GM23338 (cell line): ENCODE data around the gene PRKAR1B. TPM values are rescaled to one million over a fixed set of nuclear protein-coding genes. Genes with fewer than 3 reads are reported as not detected.

Experiments
- ATAC-seq: fragments of 200-7000 bp; cut with Tn5 transposase; 3 replicates; pipeline ENCODE4 v1.9.1; 2020
- DNase-seq: peaks from one replicate; pipeline ENCODE4 v3.0.0-alpha.2; 2015; ENCODE audit warnings: low spot score
- H2AFZ ChIP-seq: fragments of 200-600 bp; sonication (generic); 2 replicates; pipeline ENCODE4 v1.8.0; 2016; ENCODE audit warnings: antibody characterized with exemption, mild to moderate bottlenecking, moderate library complexity
- H3F3A ChIP-seq: fragments of 200-600 bp; sonication (generic); replicated peaks from 2 replicates; pipeline ENCODE4 v1.8.0; 2017; ENCODE audit warnings: antibody characterized with exemption, mixed run types, low read depth
- H3K27ac ChIP-seq: fragments of 200-600 bp; sonication (generic); 2 replicates; pipeline ENCODE4 v1.6.1; 2016; ENCODE audit warnings: low read depth
- H3K27me3 ChIP-seq: fragments of 200-600 bp; sonication (generic); 2 replicates; pipeline ENCODE4 v1.8.0; 2016; ENCODE audit warnings: mild to moderate bottlenecking, mixed run types, moderate library complexity; ENCODE audit not compliant: insufficient read depth
- H3K36me3 ChIP-seq: fragments of 200-600 bp; sonication (generic); 2 replicates; pipeline ENCODE4 v1.8.0; 2016; ENCODE audit warnings: mild to moderate bottlenecking; ENCODE audit not compliant: insufficient read depth
- H3K4me1 ChIP-seq: fragments of 200-600 bp; sonication (generic); 2 replicates; pipeline ENCODE4 v1.8.0; 2016; ENCODE audit warnings: mild to moderate bottlenecking, moderate library complexity; ENCODE audit not compliant: insufficient read depth
- H3K4me2 ChIP-seq: fragments of 200-600 bp; sonication (generic); 2 replicates; pipeline ENCODE4 v1.7.1; 2017; ENCODE audit warnings: mixed run types
- H3K4me3 ChIP-seq: fragments of 200-600 bp; sonication (generic); 2 replicates; pipeline ENCODE4 v1.6.1; 2016; ENCODE audit warnings: mixed run types
- H3K79me2 ChIP-seq: fragments of 200-600 bp; sonication (generic); replicated peaks from 2 replicates; pipeline ENCODE4 v1.8.0; 2017; ENCODE audit warnings: mild to moderate bottlenecking; ENCODE audit not compliant: insufficient read depth
- H3K9me2 ChIP-seq: fragments of 200-600 bp; sonication (generic); 2 replicates; pipeline ENCODE4 v1.8.0; 2017; ENCODE audit not compliant: insufficient read depth
- H4K20me1 ChIP-seq: fragments of 200-600 bp; sonication (generic); replicated peaks from 2 replicates; pipeline ENCODE4 v1.8.0; 2017; ENCODE audit warnings: mild to moderate bottlenecking; ENCODE audit not compliant: insufficient read depth
- H3K27ac Mint-ChIP-seq: 2 replicates; pipeline ENCODE4 v1.8.0; 2020; ENCODE audit warnings: inconsistent platforms, mild to moderate bottlenecking, moderate library complexity, mixed read lengths
- H3K27me3 Mint-ChIP-seq: 3 replicates; pipeline ENCODE4 v1.8.0; 2022; ENCODE audit warnings: low read depth, mild to moderate bottlenecking, moderate library complexity, mixed read lengths, inconsistent platforms; ENCODE audit not compliant: insufficient read depth, poor library complexity
- H3K36me3 Mint-ChIP-seq: 3 replicates; pipeline ENCODE4 v1.8.0; 2021; ENCODE audit warnings: low read depth, mild to moderate bottlenecking, inconsistent platforms, moderate library complexity, mixed read lengths
- H3K4me1 Mint-ChIP-seq: 3 replicates; pipeline ENCODE4 v1.8.0; 2020; ENCODE audit warnings: mild to moderate bottlenecking, inconsistent platforms, mixed read lengths
- H3K4me3 Mint-ChIP-seq: 3 replicates; pipeline ENCODE4 v1.8.0; 2021; ENCODE audit warnings: moderate library complexity, mild to moderate bottlenecking, inconsistent platforms, mixed read lengths
- H3K9me3 Mint-ChIP-seq: 3 replicates; pipeline ENCODE4 v1.8.0; 2020; ENCODE audit warnings: moderate library complexity, mild to moderate bottlenecking, inconsistent platforms, mixed read lengths
- CREB1 ChIP-seq: fragments of 250-450 bp; sonication (Bioruptor Pico); IDR thresholded peaks from 2 replicates; pipeline ENCODE4 v1.5.0; 2020; ENCODE audit warnings: low read depth, mild to moderate bottlenecking, moderate library complexity
- EZH2 ChIP-seq: fragments of 200-600 bp; sonication (generic); IDR thresholded peaks from one replicate; pipeline ENCODE4 v1.8.0; 2017; ENCODE audit warnings: antibody characterized with exemption, mild to moderate bottlenecking, low read depth; ENCODE audit not compliant: unreplicated experiment
- EZH2phosphoT487 ChIP-seq: fragments of 200-600 bp; sonication (generic); IDR thresholded peaks from one replicate; pipeline ENCODE4 v1.8.1; 2018; ENCODE audit warnings: antibody characterized with exemption; ENCODE audit not compliant: unreplicated experiment
- JUNB ChIP-seq: IDR thresholded peaks from one replicate; pipeline ENCODE4 v1.6.1; 2016; ENCODE audit warnings: antibody characterized with exemption; ENCODE audit not compliant: unreplicated experiment
- STAT1 ChIP-seq: IDR thresholded peaks from one replicate; pipeline ENCODE4 v1.6.1; 2016; ENCODE audit warnings: antibody characterized with exemption; ENCODE audit not compliant: unreplicated experiment
- ZNF331 ChIP-seq: fragments of 250-450 bp; sonication (Bioruptor Pico); IDR thresholded peaks from 2 replicates; pipeline ENCODE4 v1.5.0; 2020; ENCODE audit warnings: low read depth, mild to moderate bottlenecking, moderate library complexity
- polyA plus RNA-seq: library from polyadenylated mRNA; unstranded; fragments of >200 nt; fragmentation: Nextera tagmentation; extraction: Ambion mirVana; gene quantifications from 2 replicates; pipeline ENCODE4 v1.2.1, GENCODE V29; 2016
- total RNA-seq: library from RNA; depleted of rRNA; stranded (reverse); fragments of >200 nt; shearing (Covaris generic); gene quantifications from 2 replicates; pipeline ENCODE4 v1.2.3, GENCODE V29; 2014
- TF ChIP-seq, protein P1 (sequence below): fragments of 250-450 bp; sonication (Bioruptor Pico); IDR thresholded peaks from 2 replicates; pipeline ENCODE4 v1.5.0; 2020; ENCODE audit warnings: mild to moderate bottlenecking, moderate library complexity

Gene PRKAR1B
- total and polyA plus RNA-seq, 2 experiments from 2014 or later, result 35.7 to 36.7 TPM

DNA sequence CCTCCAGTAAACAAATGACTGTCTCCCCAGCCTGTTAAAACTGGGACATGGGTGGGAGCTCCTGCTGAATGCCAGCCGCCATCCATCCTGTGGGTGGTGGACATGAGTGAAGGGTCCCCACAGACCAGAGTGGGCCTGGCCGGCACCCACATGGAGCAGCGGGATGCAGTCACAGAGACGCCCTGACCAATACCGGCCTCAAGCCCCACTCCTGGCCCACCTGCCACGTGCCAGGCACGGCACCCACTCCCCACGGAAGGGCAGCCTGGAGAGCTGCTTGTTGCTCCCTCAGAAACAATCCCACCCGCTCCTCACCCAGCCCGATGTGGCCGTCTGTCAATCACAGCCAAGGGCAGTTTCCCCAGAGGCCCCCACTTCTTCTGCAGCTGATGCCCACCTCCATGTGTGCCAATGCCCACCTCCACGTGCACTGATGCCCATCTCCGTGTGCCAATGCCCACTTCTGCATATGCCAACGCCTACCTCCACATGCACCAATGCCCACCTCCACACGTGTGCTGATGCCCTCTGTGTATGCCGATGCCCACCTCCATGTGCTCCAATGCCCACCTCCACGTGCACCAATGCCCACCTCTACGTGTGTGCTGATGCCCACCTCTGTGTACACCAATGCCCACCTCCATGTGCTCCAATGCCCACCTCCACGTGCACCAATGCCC, 43.4 kb downstream of the PRKAR1B start (continued):
- TF ChIP-seq, protein P1, sequence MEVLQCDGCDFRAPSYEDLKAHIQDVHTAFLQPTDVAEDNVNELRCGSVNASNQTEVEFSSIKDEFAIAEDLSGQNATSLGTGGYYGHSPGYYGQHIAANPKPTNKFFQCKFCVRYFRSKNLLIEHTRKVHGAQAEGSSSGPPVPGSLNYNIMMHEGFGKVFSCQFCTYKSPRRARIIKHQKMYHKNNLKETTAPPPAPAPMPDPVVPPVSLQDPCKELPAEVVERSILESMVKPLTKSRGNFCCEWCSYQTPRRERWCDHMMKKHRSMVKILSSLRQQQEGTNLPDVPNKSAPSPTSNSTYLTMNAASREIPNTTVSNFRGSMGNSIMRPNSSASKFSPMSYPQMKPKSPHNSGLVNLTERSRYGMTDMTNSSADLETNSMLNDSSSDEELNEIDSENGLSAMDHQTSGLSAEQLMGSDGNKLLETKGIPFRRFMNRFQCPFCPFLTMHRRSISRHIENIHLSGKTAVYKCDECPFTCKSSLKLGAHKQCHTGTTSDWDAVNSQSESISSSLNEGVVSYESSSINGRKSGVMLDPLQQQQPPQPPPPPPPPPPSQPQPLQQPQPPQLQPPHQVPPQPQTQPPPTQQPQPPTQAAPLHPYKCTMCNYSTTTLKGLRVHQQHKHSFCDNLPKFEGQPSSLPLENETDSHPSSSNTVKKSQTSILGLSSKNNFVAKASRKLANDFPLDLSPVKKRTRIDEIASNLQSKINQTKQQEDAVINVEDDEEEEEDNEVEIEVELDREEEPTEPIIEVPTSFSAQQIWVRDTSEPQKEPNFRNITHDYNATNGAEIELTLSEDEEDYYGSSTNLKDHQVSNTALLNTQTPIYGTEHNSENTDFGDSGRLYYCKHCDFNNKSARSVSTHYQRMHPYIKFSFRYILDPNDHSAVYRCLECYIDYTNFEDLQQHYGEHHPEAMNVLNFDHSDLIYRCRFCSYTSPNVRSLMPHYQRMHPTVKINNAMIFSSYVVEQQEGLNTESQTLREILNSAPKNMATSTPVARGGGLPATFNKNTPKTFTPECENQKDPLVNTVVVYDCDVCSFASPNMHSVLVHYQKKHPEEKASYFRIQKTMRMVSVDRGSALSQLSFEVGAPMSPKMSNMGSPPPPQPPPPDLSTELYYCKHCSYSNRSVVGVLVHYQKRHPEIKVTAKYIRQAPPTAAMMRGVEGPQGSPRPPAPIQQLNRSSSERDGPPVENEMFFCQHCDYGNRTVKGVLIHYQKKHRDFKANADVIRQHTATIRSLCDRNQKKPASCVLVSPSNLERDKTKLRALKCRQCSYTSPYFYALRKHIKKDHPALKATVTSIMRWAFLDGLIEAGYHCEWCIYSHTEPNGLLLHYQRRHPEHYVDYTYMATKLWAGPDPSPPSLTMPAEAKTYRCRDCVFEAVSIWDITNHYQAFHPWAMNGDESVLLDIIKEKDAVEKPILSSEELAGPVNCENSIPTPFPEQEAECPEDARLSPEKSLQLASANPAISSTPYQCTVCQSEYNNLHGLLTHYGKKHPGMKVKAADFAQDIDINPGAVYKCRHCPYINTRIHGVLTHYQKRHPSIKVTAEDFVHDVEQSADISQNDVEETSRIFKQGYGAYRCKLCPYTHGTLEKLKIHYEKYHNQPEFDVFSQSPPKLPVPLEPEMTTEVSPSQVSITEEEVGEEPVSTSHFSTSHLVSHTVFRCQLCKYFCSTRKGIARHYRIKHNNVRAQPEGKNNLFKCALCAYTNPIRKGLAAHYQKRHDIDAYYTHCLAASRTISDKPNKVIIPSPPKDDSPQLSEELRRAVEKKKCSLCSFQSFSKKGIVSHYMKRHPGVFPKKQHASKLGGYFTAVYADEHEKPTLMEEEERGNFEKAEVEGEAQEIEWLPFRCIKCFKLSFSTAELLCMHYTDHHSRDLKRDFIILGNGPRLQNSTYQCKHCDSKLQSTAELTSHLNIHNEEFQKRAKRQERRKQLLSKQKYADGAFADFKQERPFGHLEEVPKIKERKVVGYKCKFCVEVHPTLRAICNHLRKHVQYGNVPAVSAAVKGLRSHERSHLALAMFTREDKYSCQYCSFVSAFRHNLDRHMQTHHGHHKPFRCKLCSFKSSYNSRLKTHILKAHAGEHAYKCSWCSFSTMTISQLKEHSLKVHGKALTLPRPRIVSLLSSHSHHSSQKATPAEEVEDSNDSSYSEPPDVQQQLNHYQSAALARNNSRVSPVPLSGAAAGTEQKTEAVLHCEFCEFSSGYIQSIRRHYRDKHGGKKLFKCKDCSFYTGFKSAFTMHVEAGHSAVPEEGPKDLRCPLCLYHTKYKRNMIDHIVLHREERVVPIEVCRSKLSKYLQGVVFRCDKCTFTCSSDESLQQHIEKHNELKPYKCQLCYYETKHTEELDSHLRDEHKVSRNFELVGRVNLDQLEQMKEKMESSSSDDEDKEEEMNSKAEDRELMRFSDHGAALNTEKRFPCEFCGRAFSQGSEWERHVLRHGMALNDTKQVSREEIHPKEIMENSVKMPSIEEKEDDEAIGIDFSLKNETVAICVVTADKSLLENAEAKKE (CRISPR knock-in tag), result no peak

DNA sequence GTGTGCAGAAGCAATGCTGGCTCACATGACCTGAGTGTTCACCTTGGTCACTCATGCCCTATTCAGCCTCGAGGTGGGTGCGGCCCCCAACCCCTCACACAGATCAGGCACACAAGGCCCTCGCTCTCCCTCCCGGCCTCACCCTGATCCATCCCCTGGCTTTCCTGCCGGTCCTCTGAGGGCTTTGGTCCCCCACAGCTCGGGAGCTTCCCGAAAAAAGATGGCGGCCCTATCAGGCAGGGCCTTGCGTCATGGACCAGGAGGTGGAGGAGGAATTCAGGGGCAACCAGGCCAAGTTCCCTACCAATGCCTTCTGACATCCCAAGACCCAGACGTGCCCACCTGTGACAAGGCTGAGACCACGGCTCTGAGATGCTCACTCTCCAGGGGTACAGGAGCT, 44.3 kb downstream of the PRKAR1B start:
- H2AFZ ChIP-seq, result no peak overlapping the region
- DNase-seq (no peak), ATAC-seq (no peak)
- peaks cover 34% of the 10 kb centered on the region for H3K9me3 Mint-ChIP-seq
- peaks cover 87% of the 10 kb centered on the region for H3K36me3 Mint-ChIP-seq
- no peak overlapping the region for H3K27ac Mint-ChIP-seq
- H4K20me1 ChIP-seq, result 0 out of 2 replicates have a peak, but pooled peaks cover 6% of the 10 kb centered on the region
- H3K27me3 ChIP-seq, result no peaks in the 10 kb centered on the region
- H3K4me3 Mint-ChIP-seq, result no peak overlapping the region
- H3K4me2 ChIP-seq, result no peak overlapping the region
- H3K4me1 ChIP-seq, result no peaks in the 10 kb centered on the region
- no peaks in the 10 kb centered on the region for H3K4me1 Mint-ChIP-seq
- peaks cover 9% of the 10 kb centered on the region for H3K27me3 Mint-ChIP-seq
- H3K36me3 ChIP-seq, result peaks cover 3% of the 10 kb centered on the region
- H3K79me2 ChIP-seq, result peaks cover 14% of the 10 kb centered on the region
- no peak overlapping the region for H3K27ac ChIP-seq
- no peaks in the 10 kb centered on the region for H3K9me2 ChIP-seq
- no peak overlapping the region for H3K4me3 ChIP-seq
- no peaks in the 10 kb centered on the region for H3F3A ChIP-seq
- no peak for TF ChIP-seq EZH2phosphoT487
- TF ChIP-seq CREB1 (CRISPR knock-in tag), result no peak
- TF ChIP-seq JUNB, result no peak
- TF ChIP-seq, protein P1 (CRISPR knock-in tag), result no peak
- no peak for TF ChIP-seq STAT1
- no peak for TF ChIP-seq EZH2
- TF ChIP-seq ZNF331 (CRISPR knock-in tag), result no peak
